Smooth muscle cell (in vitro differentiated cells): ENCODE results near the gene GLB1L3. TPM values are rescaled to one million over a fixed set of nuclear protein-coding genes. Genes with fewer than 3 reads are reported as not detected.
"Not testable (repeated sequence)": the region's sequence is repeated elsewhere in the genome, so short reads cannot be mapped to it uniquely, and the experiment has no call there.

Source experiments
- DNase-seq: peaks from one replicate; lab custom pipeline; 2025; ENCODE audit not compliant: unreplicated experiment; lab: John Stamatoyannopoulos, UW
- H2AFZ ChIP-seq: fragments of 200-600 bp; sonication (generic); 2 replicates; pipeline ENCODE4 v1.6.0; 2016; ENCODE audit warnings: antibody characterized with exemption, low read depth, mild to moderate bottlenecking
- H3F3A ChIP-seq: fragments of 200-600 bp; sonication (generic); 2 replicates; pipeline ENCODE4 v1.6.0; 2017; ENCODE audit warnings: antibody characterized with exemption, low read depth
- H3K27ac ChIP-seq: fragments of 200-600 bp; sonication (generic); 2 replicates; pipeline ENCODE4 v1.5.1; 2016; ENCODE audit warnings: low read depth, mild to moderate bottlenecking
- H3K27me3 ChIP-seq: fragments of 200-600 bp; sonication (generic); 2 replicates; pipeline ENCODE4 v1.6.1; 2016; ENCODE audit warnings: low read depth, mild to moderate bottlenecking
- H3K36me3 ChIP-seq: fragments of 200-600 bp; sonication (generic); 2 replicates; pipeline ENCODE4 v1.5.1; 2016; ENCODE audit warnings: low read depth
- H3K4me1 ChIP-seq: fragments of 200-600 bp; sonication (generic); 2 replicates; pipeline ENCODE4 v1.5.1; 2016; ENCODE audit warnings: low read depth
- H3K4me2 ChIP-seq: fragments of 200-600 bp; sonication (generic); 2 replicates; pipeline ENCODE4 v1.6.0; 2016; ENCODE audit warnings: mild to moderate bottlenecking
- H3K4me3 ChIP-seq: fragments of 200-600 bp; sonication (generic); 2 replicates; pipeline ENCODE4 v1.5.1; 2016; ENCODE audit warnings: mild to moderate bottlenecking
- H3K79me2 ChIP-seq: fragments of 200-600 bp; sonication (generic); 2 replicates; pipeline ENCODE4 v1.6.0; 2016; ENCODE audit warnings: low read depth, mild to moderate bottlenecking
- H3K9ac ChIP-seq: fragments of 200-600 bp; sonication (generic); 2 replicates; pipeline ENCODE4 v1.6.0; 2016; ENCODE audit warnings: low read depth
- H3K9me3 ChIP-seq: fragments of 200-600 bp; sonication (generic); replicated peaks from 2 replicates; pipeline ENCODE4 v1.5.1; 2016; ENCODE audit warnings: low read depth
- H4K20me1 ChIP-seq: fragments of 200-600 bp; sonication (generic); 2 replicates; pipeline ENCODE4 v1.6.0; 2016; ENCODE audit warnings: low read depth
- CTCF ChIP-seq: fragments of 200-600 bp; sonication (generic); IDR thresholded peaks from 2 replicates; pipeline ENCODE4 v1.5.1; 2017; ENCODE audit warnings: borderline replicate concordance, mild to moderate bottlenecking, antibody characterized with exemption; ENCODE audit not compliant: insufficient read depth, poor library complexity, severe bottlenecking
- WGBS: methylation state at CpG from one replicate; pipeline ENCODE4 v1.1.7; 2016; ENCODE audit warnings: low lambda C conversion rate; 5-methylcytosine and 5-hydroxymethylcytosine counted together
- polyA plus RNA-seq: library from polyadenylated mRNA; unstranded; fragments of >200 nt; fragmentation: Nextera tagmentation; extraction: Ambion mirVana; gene quantifications from 2 replicates; pipeline ENCODE4 v1.2.1, GENCODE V29; 2016
- total RNA-seq: library from RNA; depleted of rRNA; stranded (reverse); fragments of >200 nt; gene quantifications from 2 replicates; pipeline ENCODE4 v1.2.3, GENCODE V29; 2014

The GLB1L3 gene
- total and polyA plus RNA-seq, 2 experiments from 2014 or later = not detected

- no peaks in the 10 kb centered on the region for H4K20me1 ChIP-seq
- TF ChIP-seq CTCF = no peak
- 89% methylated on average over 5 of the region's 5 CpGs for WGBS
- H3K9ac ChIP-seq = no peak overlapping the region
- no peaks in the 10 kb centered on the region for H3K4me1 ChIP-seq
- no peak overlapping the region for H3K27ac ChIP-seq
- no peaks in the 10 kb centered on the region for H3K27me3 ChIP-seq
- H3K4me3 ChIP-seq = no peak overlapping the region
- no peak for DNase-seq
- no peak overlapping the region for H2AFZ ChIP-seq
- H3K9me3 ChIP-seq = peaks cover 2% of the 10 kb centered on the region
- H3F3A ChIP-seq = no peaks in the 10 kb centered on the region
- H3K36me3 ChIP-seq = no peaks in the 10 kb centered on the region
- no peak overlapping the region for H3K4me2 ChIP-seq
- no peaks in the 10 kb centered on the region for H3K79me2 ChIP-seq
Observed at GRCh38 chr11:134312807-134313206, 36.6 kb downstream of the GLB1L3 start.

DNA sequence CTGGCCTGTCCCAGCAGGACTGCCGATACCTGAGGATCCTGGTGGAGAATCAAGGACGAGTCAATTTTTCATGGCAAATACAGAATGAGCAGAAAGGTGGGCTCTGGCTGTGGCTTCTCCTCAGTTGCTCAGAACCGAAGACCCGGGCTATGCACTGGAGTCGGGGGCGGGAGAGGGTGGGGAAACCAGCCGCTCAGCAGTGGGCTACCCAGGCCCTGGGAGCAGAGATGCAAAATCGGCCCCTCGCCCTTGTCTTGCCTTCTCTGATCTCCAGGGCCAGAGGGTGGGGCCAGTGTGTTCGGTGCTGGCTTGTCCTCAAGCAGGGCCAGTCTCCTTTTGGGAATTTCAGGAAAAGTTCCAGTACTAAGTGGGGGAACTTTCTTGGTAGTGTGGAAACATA lies 37.2 kb downstream of the GLB1L3 start:
- Histone ChIP-seq H3K4me3 (no peak overlapping the region), H3K4me2 (no peak overlapping the region), H3K4me1 (no peaks in the 10 kb centered on the region), H3K9me3 (peaks cover 4% of the 10 kb centered on the region), H4K20me1 (no peaks in the 10 kb centered on the region), H3K27ac (no peak overlapping the region), H3K36me3 (no peaks in the 10 kb centered on the region), H3K27me3 (no peaks in the 10 kb centered on the region), H3F3A (no peaks in the 10 kb centered on the region), H2AFZ (no peak overlapping the region), H3K79me2 (no peaks in the 10 kb centered on the region), H3K9ac (no peak overlapping the region)
- no peak for TF ChIP-seq CTCF
- WGBS = 92% methylated on average over 10 of the region's 10 CpGs
- no peak for DNase-seq

DNA sequence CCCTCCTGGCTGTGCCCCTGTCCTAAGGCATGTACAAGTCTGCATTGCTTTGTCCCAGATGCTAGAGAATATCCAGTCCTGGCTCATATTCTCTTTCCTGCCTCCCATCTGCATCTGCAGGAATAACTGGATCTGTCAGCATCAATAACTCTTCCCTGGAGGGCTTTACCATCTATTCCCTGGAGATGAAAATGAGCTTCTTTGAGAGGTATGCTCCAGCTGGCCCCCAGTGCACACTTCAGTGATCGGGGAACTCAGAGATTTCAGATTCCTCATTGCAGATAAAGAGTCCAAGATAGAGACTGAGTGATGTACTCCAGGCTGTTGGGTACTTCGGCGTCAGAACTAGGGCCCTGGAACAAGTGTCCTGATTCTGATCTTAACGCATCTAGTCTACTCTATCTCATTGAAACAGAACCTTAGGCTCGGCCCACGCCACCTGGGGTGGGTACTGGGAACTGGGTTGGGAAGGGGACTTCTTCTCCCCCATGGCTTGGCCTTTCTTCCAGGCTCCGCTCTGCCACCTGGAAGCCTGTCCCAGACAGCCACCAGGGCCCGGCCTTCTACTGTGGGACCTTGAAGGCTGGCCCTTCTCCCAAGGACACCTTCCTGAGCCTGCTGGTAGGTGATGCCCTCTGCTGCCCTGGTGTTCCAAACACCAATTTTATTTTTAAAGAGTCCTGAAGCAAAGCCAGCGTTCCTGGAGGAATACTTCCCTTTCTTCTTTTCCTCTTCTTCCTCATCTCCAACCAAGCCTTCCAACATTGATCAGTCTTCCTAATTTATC lies 37.8 kb downstream of the GLB1L3 start:
- H2AFZ ChIP-seq = no peak overlapping the region
- peaks cover 4% of the 10 kb centered on the region for H3K9me3 ChIP-seq
- H3K36me3 ChIP-seq = no peaks in the 10 kb centered on the region
- H3K4me1 ChIP-seq = no peaks in the 10 kb centered on the region
- no peak overlapping the region for H3K4me3 ChIP-seq
- TF ChIP-seq CTCF = no peak
- H4K20me1 ChIP-seq = no peaks in the 10 kb centered on the region
- H3K27ac ChIP-seq = no peak overlapping the region
- H3K4me2 ChIP-seq = no peak overlapping the region
- no peaks in the 10 kb centered on the region for H3K79me2 ChIP-seq
- no peak overlapping the region for H3K9ac ChIP-seq
- no peak for DNase-seq
- H3K27me3 ChIP-seq = no peaks in the 10 kb centered on the region
- H3F3A ChIP-seq = no peaks in the 10 kb centered on the region
- WGBS = 84% methylated on average over 9 of the region's 9 CpGs

DNA sequence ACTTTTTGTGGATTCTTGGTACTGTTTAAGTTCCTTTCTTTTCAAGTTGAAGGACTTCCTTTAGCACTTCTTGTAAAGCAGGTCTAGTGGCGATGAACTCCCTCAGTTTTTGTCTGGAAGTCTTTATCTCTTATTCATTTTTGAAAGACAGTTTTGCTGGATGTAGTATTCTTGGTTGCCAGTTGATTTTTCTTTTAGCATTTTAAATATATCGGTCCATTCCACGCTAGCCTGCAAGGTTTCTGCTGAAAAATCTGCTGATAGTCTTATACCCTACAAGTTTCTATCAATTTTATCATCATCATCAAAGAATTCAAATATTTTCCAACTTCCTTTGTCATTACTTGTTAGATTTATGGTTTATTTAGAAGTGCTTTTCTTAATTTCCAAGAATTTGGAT lies 40.9 kb downstream of the GLB1L3 start:
- 93% methylated on average over 3 of the region's 3 CpGs for WGBS
- H3K4me1 ChIP-seq = no peaks in the 10 kb centered on the region
- no peaks in the 10 kb centered on the region for H3K27me3 ChIP-seq
- H3K36me3 ChIP-seq = no peaks in the 10 kb centered on the region
- H3K4me2 ChIP-seq = no peak overlapping the region
- H4K20me1 ChIP-seq = no peaks in the 10 kb centered on the region
- no peak for DNase-seq
- peaks cover 4% of the 10 kb centered on the region for H3K9me3 ChIP-seq
- no peak overlapping the region for H3K9ac ChIP-seq
- H3K79me2 ChIP-seq = no peaks in the 10 kb centered on the region
- no peak overlapping the region for H2AFZ ChIP-seq
- H3K27ac ChIP-seq = no peak overlapping the region
- TF ChIP-seq CTCF = no peak
- no peaks in the 10 kb centered on the region for H3F3A ChIP-seq
- H3K4me3 ChIP-seq = no peak overlapping the region

DNA sequence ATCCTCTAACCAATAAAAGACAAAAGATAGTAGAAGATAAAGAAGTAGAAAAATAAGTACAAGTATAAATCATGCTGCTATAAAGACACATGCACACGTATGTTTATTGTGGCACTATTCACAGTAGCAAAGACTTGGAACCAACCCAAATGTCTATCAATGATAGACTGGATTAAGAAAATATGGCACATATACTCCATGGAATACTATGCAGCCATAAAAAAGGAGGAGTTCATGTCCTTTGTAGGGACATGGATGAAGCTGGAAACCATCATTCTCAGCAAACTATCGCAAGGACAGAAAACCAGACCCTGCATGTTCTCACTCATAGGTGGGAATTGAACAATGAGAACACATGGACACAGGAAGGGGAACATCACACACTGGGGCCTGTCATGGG lies 45.2 kb downstream of the GLB1L3 start:
- H4K20me1 ChIP-seq, H2AFZ ChIP-seq, H3K4me1 ChIP-seq, H3F3A ChIP-seq, H3K79me2 ChIP-seq, H3K4me2 ChIP-seq, H3K36me3 ChIP-seq, H3K4me3 ChIP-seq, H3K27ac ChIP-seq, DNase-seq, H3K9ac ChIP-seq, H3K27me3 ChIP-seq, H3K9me3 ChIP-seq: not testable (repeated sequence)
- 90% methylated on average over 2 of the region's 2 CpGs for WGBS
